ENCODE results near the gene VIPR2.
"Not testable (repeated sequence)": the region's sequence is repeated elsewhere in the genome, so short reads cannot be mapped to it uniquely, and the experiment has no call there.

Gene VIPR2, protein sequence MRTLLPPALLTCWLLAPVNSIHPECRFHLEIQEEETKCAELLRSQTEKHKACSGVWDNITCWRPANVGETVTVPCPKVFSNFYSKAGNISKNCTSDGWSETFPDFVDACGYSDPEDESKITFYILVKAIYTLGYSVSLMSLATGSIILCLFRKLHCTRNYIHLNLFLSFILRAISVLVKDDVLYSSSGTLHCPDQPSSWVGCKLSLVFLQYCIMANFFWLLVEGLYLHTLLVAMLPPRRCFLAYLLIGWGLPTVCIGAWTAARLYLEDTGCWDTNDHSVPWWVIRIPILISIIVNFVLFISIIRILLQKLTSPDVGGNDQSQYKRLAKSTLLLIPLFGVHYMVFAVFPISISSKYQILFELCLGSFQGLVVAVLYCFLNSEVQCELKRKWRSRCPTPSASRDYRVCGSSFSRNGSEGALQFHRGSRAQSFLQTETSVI

DNA sequence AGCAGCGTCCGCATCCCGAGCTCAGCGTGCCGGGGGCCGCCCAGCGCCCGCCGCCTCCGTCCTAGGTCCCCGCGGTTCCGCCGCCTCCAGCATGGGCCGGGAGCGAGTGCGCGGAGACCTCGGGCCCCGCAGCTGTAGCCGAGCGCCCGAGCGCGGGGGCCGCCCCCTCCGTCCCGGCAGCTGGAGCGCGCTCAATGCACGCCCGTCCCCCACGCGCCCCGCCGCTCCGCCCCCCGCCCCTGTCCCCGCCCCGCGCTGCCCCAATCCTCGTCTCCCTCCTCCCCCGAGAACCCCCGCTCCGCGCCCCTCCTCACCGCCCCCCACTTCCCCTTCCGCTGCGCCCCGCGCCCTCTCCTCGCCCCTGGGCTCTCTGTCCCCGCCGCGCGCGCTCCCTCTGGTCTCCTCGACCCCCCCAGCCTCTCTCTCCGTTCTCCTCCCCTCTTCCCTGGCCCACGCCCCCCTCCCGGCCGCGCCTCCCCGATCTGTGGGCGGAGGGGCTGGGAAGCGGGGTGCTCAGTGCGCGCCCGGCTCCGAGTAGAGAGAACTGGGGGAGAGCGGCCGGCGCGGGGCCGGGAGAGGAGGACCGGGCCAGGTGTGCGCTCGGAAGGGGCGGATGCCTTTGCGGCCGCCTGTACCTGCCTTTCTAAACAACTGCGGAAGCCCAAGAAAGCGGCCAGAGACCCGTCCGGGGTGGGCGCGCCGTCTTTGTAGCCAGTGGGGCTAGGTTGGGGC is at the start of gene VIPR2:
Gene VIPR2 (minus strand): TSS at position 110 of the 732 bp plus-strand sequence. CDS start 96 bp downstream, at position 14.
- DNase-seq (ENCODE audit: low spot score) = no peak

DNA sequence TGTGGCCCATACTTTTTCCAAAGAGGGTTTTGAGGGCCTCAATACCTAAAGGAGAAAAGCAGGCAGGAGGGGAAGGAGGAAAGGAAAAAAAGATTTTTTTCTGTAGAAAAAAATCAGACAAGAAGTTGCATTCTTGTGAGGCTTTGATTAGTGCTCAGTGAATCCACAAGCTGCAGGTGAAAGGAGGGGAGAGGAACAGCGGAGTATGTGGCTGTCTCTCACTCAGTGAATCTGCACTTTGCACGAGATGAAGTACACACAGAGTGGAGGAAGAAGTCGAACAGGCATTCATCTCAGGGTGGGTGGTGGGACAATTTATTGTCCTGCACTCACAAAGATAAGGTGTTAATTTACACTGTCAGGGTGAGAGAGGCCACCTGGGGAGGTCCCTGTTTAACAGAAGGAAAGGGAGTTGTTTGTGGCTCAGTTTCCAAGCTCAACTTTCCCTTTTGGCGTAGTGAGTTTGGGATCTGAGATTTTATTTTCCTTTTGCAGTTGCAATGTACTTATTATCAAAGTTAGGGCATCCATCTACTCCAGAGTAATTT is 49.0 kb upstream of the VIPR2 start:
- no peak for DNase-seq (ENCODE audit: low spot score)

DNA sequence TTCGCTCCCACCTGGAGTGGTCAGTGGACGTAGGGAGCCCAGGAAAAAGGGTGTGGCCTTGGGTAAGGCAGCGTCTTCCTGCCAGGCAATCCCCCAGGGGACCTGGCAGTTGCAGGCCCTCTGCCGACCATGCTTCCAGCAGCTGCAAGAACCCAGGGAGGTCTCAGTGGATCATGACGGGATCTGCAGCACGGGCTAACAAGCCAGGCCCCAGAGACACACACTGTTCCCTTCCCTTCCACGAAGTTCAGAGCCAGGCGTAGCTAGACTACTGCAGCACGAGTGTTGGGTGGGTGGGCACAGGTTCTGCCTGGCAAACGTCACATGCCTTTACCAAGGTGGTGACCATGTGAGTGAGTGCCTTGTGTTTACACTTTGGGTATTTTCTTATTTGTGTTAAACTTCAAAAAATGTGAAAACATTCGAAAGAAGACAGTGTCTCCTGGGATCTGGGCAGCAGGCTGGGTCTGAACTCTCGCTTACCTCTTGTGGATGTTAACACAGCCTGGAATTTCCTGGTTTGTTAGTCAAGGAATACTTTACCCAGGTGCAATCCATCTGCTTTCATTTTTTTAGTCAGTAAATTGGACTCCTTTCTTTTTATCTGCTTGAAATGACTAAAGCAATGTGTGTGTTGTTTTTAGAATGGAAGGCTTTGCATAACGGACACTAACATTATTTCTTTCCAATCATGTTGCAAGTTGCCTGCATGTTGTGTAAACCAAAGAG is 48.2 kb upstream of the VIPR2 start:
- no peak for DNase-seq (ENCODE audit: low spot score)

DNA sequence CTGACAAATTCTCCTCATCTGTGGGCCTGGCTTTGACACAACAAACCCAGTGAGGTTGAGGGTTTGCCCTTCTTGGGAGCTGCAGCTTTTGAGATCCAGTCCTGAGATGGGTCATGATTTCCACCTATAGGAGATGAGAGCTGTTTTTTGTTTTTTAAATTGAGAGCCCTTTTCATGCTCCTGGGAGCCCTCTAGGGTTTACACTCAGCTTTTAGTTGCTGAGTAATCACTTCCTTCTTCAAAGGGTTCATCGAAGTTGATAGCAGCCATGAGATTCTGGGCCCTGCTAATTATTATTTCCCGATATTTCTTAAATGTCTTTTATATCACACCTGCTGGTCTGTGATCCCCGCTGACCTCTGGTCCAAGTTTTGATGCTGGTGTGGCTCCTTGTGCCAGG is 47.3 kb upstream of the VIPR2 start:
- no peak for DNase-seq (ENCODE audit: low spot score)

DNA sequence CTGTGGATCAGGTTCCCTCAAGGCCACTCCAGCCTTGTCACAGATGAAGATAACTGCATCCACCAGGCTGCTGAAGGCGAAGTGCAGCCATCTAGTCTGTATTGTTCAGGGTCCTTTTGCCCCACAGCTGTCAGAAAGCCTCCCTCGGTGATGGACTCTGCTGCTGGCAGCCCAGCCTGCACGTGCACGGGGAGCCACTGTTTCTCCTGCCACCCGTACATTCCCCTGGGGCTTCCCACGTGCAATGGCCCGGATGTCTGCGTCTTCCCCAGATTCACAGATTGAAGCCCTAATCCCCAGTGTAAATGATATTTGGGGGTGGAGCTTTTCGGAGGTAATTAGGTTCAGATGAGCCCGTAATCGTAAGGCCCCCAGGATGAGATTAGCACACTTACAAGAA is 46.6 kb upstream of the VIPR2 start:
- DNase-seq (ENCODE audit: low spot score) = no peak

DNA sequence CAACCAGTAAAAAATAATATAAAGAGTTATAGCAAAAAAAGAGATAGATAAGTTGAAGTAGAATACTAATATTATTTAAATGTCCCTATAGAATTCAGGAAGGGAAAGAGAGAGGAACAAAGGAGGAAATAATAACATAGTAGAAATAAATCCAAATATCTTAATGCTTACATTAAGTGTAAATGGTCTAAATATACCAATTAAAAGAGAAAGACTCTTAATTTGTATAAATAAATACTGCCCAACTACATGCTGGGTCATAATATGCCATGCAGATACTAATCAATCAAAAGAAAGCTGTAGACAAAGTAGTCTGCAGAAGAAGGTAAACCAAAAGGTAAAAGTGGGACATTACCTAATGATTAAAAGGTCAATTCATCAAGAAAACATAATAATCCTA is 43.3 kb upstream of the VIPR2 start:
- DNase-seq (ENCODE audit: low spot score) = no peak

DNA sequence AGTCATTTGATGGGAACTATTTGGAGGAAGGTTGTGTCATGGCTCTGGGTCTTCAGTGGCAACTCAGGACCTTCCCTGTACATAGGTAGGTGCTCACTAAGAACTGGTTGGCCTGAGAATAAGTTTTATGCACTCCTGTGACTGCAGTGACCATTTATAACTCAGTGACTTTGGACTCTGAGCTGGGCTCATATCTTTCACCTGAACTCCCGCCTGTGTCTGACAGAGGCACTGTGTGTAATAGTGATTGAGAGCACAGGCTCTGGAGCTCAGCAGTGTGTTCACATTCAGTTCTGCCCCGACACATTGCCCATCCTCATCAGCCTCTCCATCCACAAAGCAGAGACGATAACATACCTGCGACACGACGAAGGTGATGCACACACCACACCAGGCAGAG is 34.6 kb upstream of the VIPR2 start:
- DNase-seq (ENCODE audit: low spot score) = no peak

DNA sequence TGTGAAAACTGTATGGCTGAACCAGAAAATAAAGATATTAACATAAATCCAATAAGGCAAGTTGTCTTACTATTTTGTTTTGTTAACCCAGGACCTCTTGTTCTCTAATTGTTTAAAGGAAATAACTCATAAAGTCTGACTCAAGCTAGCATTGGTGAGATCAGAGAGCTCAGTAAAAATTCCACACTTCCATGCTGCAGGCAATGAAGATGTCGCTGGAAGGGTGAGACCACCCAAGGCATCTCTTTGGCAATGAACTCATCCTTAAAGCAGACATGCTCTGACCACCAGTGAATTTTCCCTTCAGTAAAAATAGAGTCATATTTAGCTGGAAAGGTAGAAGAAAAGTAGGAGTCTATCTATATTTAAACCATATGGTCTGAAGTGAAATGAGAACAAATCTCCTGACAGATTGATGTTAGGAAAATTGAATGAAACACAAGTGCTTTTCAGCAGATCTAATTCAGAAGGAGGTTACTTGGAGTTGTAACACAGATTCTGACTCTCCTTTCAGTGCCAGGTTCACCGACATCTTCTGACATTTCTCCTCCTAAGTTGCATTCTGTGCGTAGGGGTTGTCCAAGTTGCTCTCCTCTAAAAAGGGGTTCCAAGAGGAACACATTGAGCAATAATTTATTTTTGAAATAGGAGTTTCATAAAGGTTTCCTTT is 32.8 kb upstream of the VIPR2 start:
- no peak for DNase-seq (ENCODE audit: low spot score)

DNA sequence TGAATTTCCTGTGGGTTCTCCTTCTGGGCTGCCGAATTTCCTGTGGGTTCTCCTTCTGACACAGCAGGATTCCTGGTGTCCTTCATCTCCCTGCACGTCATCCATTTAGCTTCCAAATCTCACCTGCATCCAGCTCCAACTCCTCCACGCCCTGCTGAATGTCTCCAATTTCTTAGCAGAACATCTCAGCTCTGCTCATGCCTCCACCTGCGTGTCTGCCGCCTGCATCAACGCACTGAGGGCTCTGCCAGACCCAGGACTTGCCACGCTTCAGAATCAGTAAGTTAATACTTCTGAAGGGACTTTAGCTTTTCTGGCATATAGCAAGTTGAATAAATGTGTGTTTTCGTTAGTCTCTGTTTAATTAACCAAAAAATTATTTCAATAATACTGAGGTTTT is 31.1 kb upstream of the VIPR2 start:
- no peak for DNase-seq (ENCODE audit: low spot score)

DNA sequence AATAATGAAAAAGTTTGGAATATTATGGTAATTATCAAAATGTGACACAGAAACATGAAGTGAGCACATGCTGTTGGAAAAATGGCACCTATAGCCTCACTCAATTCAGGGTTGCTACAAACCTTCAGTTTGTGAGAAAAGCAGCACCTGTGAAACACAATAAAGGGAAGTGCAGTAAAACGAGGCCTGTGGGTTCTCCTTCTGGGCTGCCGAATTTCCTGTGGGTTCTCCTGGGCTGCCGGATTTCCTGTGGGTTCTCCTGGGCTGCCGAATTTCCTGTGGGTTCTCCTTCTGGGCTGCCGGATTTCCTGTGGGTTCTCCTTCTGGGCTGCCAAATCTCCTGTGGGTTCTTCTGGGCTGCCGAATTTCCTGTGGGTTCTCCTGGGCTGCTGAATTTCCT is 30.4 kb upstream of the VIPR2 start:
- DNase-seq (ENCODE audit: low spot score) = not testable (repeated sequence)

DNA sequence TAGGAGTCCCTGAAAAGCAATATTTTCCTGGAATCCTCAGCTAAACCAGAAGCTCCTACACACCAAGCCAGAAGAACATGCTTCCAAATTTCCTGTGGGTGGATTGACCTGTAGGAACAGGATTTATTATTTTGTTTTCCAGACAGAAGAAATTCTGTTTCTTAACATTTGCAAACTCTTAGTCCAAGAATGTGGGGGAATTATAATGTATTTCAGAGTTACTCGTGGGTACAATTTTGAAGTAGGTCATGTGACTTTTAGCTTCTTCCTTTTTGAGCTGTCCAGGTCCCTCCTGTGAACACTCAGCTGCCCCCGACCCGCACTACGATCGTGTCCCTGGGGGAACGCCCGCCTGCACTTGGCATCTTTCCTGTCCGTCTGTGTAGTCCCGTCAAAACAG is 27.7 kb upstream of the VIPR2 start:
- no peak for DNase-seq (ENCODE audit: low spot score)

DNA sequence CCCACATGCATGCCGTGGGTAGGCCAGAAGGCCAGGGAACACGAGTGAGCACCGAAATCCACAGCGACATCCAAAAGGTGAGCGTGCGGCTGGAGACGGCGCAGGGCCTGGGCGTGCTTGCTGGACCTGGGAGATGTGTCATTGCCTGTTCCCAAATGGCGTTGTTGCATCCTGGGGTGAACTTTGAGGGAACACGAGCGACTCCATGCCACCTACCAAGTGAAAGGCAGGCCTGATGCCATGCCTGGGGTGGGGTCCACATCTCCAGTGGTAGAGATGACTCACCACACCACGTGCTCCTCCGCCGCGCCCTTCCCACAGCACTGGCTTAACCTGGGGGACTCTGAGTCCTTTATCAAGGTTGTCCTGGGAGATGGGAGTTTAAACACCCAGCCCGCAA is 24.7 kb upstream of the VIPR2 start:
- DNase-seq (ENCODE audit: low spot score) = no peak

DNA sequence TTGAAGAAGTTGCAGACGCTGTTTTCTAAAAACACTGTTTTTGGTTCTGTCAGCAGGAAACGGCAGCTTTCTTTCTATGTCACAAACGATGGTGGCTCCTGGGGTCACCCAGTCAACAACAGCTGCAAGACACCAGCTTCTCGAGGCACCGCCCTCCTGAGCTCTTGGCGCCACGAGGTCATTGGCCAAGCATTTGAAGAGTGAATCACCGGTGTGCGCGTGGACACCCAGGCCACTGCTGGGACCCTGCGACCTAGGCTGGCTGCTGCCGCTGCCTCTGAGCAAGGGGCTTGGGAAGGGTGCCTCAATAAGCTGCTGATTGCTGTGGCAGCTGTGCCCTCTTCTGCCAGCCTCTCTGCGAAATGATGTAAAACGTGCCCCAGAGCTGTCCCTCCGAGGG is 22.5 kb upstream of the VIPR2 start:
- DNase-seq (ENCODE audit: low spot score) = no peak

DNA sequence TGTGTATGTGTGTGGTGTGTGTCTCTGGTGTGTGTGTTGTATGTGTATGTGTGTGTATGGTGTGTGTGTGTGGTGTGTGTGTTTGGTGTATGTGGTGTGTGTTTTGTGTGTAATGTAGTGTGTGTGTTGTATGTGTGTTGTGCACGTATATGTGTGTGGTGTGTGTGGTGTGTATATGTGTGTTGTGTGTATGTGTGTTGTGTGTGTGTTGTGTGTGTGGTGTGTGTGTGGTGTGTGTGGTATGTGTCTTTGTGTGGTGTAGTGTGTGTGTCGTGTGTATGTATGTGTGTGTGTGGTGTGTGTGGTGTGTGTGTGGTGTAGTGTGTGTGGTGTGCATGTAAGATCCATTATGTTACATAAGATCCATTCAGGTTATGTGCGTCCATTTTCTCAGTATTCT is 21.9 kb upstream of the VIPR2 start:
- no peak for DNase-seq (ENCODE audit: low spot score)

DNA sequence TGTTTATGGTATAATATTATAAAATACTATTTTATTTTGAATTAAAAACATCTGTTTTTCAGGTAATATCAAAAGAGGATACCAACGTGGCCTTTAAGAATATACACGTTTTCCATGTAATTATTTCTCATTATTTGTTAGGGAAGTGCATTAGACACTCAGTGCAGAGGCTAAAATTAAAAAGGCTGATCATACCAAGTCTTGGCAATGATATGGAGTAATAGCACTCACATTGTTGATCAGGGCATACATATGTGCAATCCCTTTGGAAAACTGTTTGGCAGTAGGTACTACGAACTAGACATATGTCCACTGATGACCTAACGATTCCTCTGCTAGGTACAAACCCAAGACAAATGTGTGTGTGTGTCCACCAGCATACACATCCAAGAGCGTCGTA is 20.7 kb upstream of the VIPR2 start:
- no peak for DNase-seq (ENCODE audit: low spot score)

DNA sequence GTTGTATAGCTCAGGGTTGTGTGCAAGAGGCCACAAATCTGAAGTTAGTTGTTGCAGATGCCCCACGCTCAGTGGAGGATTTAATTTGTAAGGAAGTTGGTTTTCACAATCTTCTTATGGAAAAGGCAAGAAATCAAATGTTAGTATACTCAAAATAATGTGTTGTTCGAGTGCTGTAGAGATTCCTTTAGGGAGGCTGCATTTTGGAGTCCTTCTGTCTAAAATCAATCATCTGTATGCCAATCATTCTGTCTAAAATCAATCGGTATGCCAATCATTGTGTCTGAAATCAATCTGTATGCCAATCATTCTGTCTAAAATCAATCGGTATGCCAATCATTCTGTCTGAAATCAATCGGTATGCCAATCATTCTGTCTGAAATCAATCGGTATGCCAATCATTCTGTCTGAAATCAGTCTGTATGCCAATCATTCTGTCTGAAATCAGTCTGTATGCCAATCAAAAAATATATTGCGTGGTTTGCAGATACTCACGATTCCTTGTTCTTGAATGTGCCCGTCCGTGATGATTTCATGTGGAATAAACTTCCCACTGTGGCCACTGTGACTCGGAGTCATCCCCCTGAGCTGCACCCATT is 19.1 kb upstream of the VIPR2 start:
- DNase-seq (ENCODE audit: low spot score) = not testable (repeated sequence)

DNA sequence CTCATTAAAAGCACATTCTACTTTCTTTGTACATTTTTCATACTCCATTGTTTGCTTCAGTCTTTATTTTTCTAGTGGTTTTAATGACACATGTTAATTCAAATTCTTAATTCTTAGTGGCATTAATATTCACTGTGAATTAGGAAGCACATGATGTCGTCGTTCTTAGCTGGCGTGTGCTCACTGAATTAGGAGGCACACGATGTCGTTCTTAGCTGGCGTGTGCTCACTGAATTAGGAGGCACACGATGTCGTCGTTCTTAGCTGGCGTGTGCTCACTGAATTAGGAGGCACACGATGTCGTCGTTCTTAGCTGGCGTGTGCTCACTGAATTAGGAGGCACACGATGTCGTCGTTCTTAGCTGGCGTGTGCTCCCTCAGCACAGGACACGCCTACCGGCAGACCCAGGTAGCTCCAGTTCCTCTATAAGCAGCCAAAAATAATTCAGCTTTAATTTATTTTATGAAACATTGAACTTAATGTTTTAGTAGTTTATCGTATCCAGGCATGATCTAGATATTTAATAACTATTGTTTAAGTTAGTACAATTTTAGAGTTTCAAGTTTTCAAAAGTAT is 17.5 kb upstream of the VIPR2 start:
- not testable (repeated sequence) for DNase-seq (ENCODE audit: low spot score)

DNA sequence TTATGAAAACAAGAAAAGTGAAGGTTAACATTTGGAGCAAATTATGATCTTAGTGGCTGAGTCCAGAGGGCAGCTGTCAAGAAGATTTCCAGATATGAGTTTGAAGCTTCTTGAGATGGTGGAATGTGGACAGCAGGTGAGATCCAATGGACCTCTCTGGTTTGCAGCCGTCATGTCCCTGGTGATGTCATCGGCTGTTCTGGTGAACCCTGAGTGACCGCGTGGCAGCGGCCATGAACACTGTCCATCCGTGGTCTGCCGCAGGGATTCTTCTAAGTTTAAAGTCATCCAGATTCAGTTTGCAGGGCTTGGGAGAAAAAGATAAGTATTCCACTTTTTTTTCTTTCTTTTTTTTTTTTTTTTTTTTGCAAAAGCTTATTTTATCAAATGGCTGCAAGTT is 15.8 kb upstream of the VIPR2 start:
- DNase-seq (ENCODE audit: low spot score) = no peak

DNA sequence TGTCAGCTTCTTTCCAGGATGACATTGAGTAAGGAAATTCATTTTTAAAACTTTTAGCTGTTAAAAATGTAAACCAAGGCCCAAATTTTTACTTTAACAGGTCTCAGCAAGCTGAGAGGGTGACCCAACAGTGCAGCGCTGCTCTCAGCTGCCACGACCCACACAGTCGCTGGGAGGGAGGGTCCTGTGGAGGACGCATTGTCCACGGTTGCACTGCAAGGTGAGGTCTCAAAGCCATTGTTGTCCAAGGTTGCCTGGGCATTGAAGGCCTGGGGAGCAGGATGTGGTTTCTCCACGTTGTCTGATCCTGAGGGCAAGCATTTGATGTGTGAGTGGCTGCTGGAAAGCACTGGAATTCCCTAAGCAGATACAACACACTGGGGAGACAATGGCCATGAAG is 15.1 kb upstream of the VIPR2 start:
- DNase-seq (ENCODE audit: low spot score) = no peak

DNA sequence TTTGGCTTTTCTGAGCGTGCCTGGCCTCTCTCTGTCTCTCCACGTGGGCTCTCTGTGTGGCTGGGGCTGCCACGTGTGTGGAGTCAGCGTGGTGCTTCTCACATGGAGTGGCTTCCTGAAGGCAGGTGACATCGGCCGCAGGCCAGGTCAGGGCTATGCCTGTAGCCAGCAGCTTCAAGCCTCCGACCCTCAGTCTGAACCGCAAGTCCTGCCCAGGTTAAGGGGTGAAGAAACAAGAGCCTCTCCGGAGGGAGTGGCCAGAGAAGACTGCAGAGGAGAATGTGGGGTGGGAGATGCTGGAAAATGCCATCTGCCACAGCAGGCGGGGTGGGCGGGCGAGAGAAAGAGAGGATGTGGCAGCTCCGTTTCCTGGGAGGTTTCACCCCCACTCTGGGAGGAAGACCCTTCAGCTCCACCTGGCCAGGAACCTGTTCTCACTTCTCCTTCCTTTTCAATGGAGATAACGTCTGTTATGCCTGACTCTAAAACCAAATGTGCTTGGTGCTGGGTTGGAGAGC is 14.3 kb upstream of the VIPR2 start:
- DNase-seq (ENCODE audit: low spot score) = no peak

Measured in AG08396 (cell line).